ENCODE results near the gene TIPARP. TPM values are rescaled to one million over a fixed set of nuclear protein-coding genes. Genes with fewer than 3 reads are reported as not detected.

The TIPARP gene
- total and polyA plus RNA-seq, 4 donors, result 4.4 to 13.6 (median 8.8) TPM

GRCh38 chr3:156666073-156666472 lies 8.3 kb upstream of the TIPARP start:
- Histone ChIP-seq H3K9ac (ENCODE audit: low read depth in 1 of 2, low read length in 2 of 2) (no peak overlapping the region), H3K4me1 (ENCODE audit: control insufficient read depth in 4 of 4, insufficient read depth in 4 of 4, low read length in 3 of 4) (peaks cover 5 to 19% (median 11%) of the 10 kb centered on the region in 4 donors), H3K27ac (ENCODE audit: low read depth in 1 of 2, low read length in 2 of 2) (peak overlapping the region; percentile 47 to 55), H3K27me3 (ENCODE audit: control insufficient read depth in 4 of 4, insufficient read depth in 4 of 4, low read length in 3 of 4) (no peaks in the 10 kb centered on the region), H3K36me3 (ENCODE audit: control insufficient read depth in 4 of 4, insufficient read depth in 3 of 4, low read depth in 1 of 4, low read length in 3 of 4) (no peaks in the 10 kb centered on the region), H3K4me3 (ENCODE audit: low read depth in 1 of 3, low read length in 3 of 3) (no peak overlapping the region), H3K9me3 (ENCODE audit: control insufficient read depth in 4 of 4, low read length in 3 of 4) (no peaks in the 10 kb centered on the region)
- TF ChIP-seq HNF4G (IDR thresholded peaks at IDR 0.05), result peak; percentile 26
- TF ChIP-seq RXRA (IDR thresholded peaks at IDR 0.05), result peak; percentile 45 to 55
- TF ChIP-seq MAX (IDR thresholded peaks at IDR 0.05), result no peak
- TF ChIP-seq FOXA1 (IDR thresholded peaks at IDR 0.05), result no peak
- peak; percentile 11 to 20 for TF ChIP-seq RAD21 (IDR thresholded peaks at IDR 0.05)
- TF ChIP-seq ZBTB33 (IDR thresholded peaks at IDR 0.05), result no peak
- no peak for TF ChIP-seq EGR1 (IDR thresholded peaks at IDR 0.05; ENCODE audit: low read depth in 2 of 2)
- no peak for TF ChIP-seq CTCF (IDR thresholded peaks at IDR 0.05; ENCODE audit: low read depth, low read length, missing input control)
- TF ChIP-seq ATF3 (IDR thresholded peaks at IDR 0.05), result no peak
- peak; percentile 81 to 86 for TF ChIP-seq HNF4A (conservative IDR thresholded peaks at IDR 0.05)
- no peak for TF ChIP-seq REST (IDR thresholded peaks at IDR 0.05)
- TF ChIP-seq YY1 (IDR thresholded peaks at IDR 0.05), result no peak
- TF ChIP-seq GABPA (IDR thresholded peaks at IDR 0.05 in 1 of 2, conservative IDR thresholded peaks at IDR 0.05 in 1 of 2), result no peak
- no peak for TF ChIP-seq NR2F2 (IDR thresholded peaks at IDR 0.05)
- peak; percentile 36 for TF ChIP-seq SP1 (IDR thresholded peaks at IDR 0.05)
- TF ChIP-seq JUND (IDR thresholded peaks at IDR 0.05), result no peak
- no peak for TF ChIP-seq TAF1 (conservative IDR thresholded peaks at IDR 0.05)
- no peak for TF ChIP-seq FOXA2 (IDR thresholded peaks at IDR 0.05)
- 83% methylated on average over 1 of the region's 1 CpG for WGBS
- DNase-seq (ENCODE audit: low spot score), result no peak
